Left renal cortex interstitium (tissue), 4 donors: ENCODE results near the gene CATSPERB. TPM values are rescaled to one million over a fixed set of nuclear protein-coding genes. Genes with fewer than 3 reads are reported as not detected.

Experiments used
- polyA plus RNA-seq, 4 donors: library from polyadenylated mRNA; unstranded; fragments of 120-200 nt; gene quantifications; one replicate each; pipeline ENCODE4 v1.2.1, GENCODE V29; 2013; ENCODE audit not compliant: insufficient read length in 4 of 4

CATSPERB gene
- polyA plus RNA-seq, 4 donors: 0.16 to 0.88 (median 0.67) TPM

Other genes with a start within 250 kb of the CATSPERB start
- gene PPP4R3A, start 221.8 kb downstream of the CATSPERB start, polyA plus RNA-seq: 100 to 1,000 TPM in 3 of 4 donors, 10 to 100 TPM in 1; 96.9 to 132 (median 116) TPM
- gene TC2N, start 135.4 kb upstream of the CATSPERB start, polyA plus RNA-seq: 10 to 100 TPM in 3 of 4 donors, 1 to 10 TPM in 1; 8.1 to 19.8 (median 12.8) TPM
- gene FBLN5, start 215.6 kb upstream of the CATSPERB start, polyA plus RNA-seq: 100 to 1,000 TPM; 143 to 181 (median 156) TPM